HepG2 (cell line): Measurements from ENCODE around the gene FIGLA. TPM values are rescaled to one million over a fixed set of nuclear protein-coding genes. Genes with fewer than 3 reads are reported as not detected.
"Not testable (repeated sequence)": the region's sequence is repeated elsewhere in the genome, so short reads cannot be mapped to it uniquely, and the experiment has no call there.

Experiments used
- ATAC-seq: fragments of 200-7000 bp; cut with Tn5 transposase; 3 replicates; pipeline ENCODE4 v1.9.1; 2020; ENCODE audit warnings: mild to moderate bottlenecking, moderate library complexity
- BruUV-seq: library from RNA; stranded (reverse); fragments of 400-500 nt; replicated peaks from 2 replicates; lab custom pipeline; 2021; lab: Mats Ljungman, UMichigan
- CTCF ChIA-PET: fragments of 300-600 bp; formaldehyde crosslinking; extraction: SDS; loops from one replicate; lab custom pipeline; 2021; ENCODE audit warnings: low total read pairs, inconsistent platforms, low intra/inter-chr PET ratio; lab: Yijun Ruan, JAX
- POLR2A ChIA-PET: fragments of 350-600 bp; sonication (Branson Sonifier 250); formaldehyde crosslinking; loops from one replicate; lab custom pipeline; 2020; ENCODE audit warnings: antibody characterized with exemption, inconsistent platforms; lab: Yijun Ruan, JAX
- DNase-seq: peaks from one replicate; pipeline ENCODE4 v3.0.0-alpha.2; 2015; ENCODE audit warnings: low spot score
- FAIRE-seq: peaks from 3 replicates; lab custom pipeline; 2011; peaks lifted over from hg19 to GRCh38; lab: Jason Lieb, UNC
- H2AFZ ChIP-seq: one replicate; pipeline ENCODE4 v1.6.1; 2011; ENCODE audit warnings: low read length, inconsistent platforms
- H3K27ac ChIP-seq: fragments of 300-600 bp; 3 replicates; pipeline ENCODE4 v1.8.0; 2011; ENCODE audit warnings: mixed run types, mild to moderate bottlenecking, mixed read lengths, low read length, inconsistent platforms; ENCODE audit not compliant: insufficient read depth; ENCODE audit errors: extremely low read length
- H3K27me3 ChIP-seq, 2 experiments: fragments of 200-600 bp in 1 of 2; 2 replicates in 1 of 2; 3 replicates in 1 of 2; pipeline versions ENCODE4 v1.6.0 to v1.8.0; 2011; ENCODE audit warnings: low read length in 2 of 2, mild to moderate bottlenecking in 2 of 2, moderate library complexity in 2 of 2, inconsistent platforms in 1 of 2; ENCODE audit not compliant: insufficient read depth in 2 of 2, control insufficient read depth in 1 of 2
- H3K36me3 ChIP-seq, 2 experiments: fragments of 200-600 bp in 1 of 2; replicated peaks in 1 of 2; 2 replicates in 1 of 2; 3 replicates in 1 of 2; pipeline versions ENCODE4 v1.5.1 to v1.8.0; 2011; ENCODE audit warnings: low read length in 2 of 2, inconsistent platforms in 1 of 2; ENCODE audit not compliant: insufficient read depth in 2 of 2, control insufficient read depth in 1 of 2
- H3K4me1 ChIP-seq: 2 replicates; pipeline ENCODE4 v1.5.1; 2012; ENCODE audit warnings: low read length, inconsistent platforms; ENCODE audit not compliant: insufficient read depth
- H3K4me2 ChIP-seq: 2 replicates; pipeline ENCODE4 v1.6.0; 2011; ENCODE audit warnings: low read depth, low read length, inconsistent platforms
- H3K4me3 ChIP-seq, 3 experiments: fragments of 200-600 bp in 1 of 3; sonication (generic), shearing (Covaris generic) in 1 of 3; replicated peaks in 1 of 3; 2 replicates each; pipeline ENCODE4 v1.5.1; 2011 to 2016; ENCODE audit warnings: low read length in 3 of 3, inconsistent platforms in 2 of 3, low read depth in 2 of 3, mild to moderate bottlenecking in 2 of 3, control low read depth in 1 of 3, mixed read lengths in 1 of 3; ENCODE audit not compliant: insufficient read depth in 1 of 3
- H3K79me2 ChIP-seq: one replicate; pipeline ENCODE4 v1.6.1; 2011; ENCODE audit warnings: low read length, inconsistent platforms; ENCODE audit not compliant: insufficient read depth
- H3K9ac ChIP-seq: 2 replicates; pipeline ENCODE4 v1.6.0; 2011; ENCODE audit warnings: mild to moderate bottlenecking, low read depth, low read length, inconsistent platforms; ENCODE audit not compliant: insufficient read depth
- H3K9me3 ChIP-seq: 2 replicates; pipeline ENCODE4 v1.5.1; 2012; ENCODE audit warnings: mild to moderate bottlenecking, low read length
- H4K20me1 ChIP-seq: 2 replicates; pipeline ENCODE4 v1.6.0; 2011; ENCODE audit warnings: inconsistent platforms, mild to moderate bottlenecking, low read length, moderate library complexity; ENCODE audit not compliant: insufficient read depth
- CENPX ChIP-seq: sonication (generic); formaldehyde crosslinking; IDR thresholded peaks from 2 replicates; pipeline ENCODE4 v1.9.0; 2021; ENCODE audit warnings: mild to moderate bottlenecking, missing genetic modification reagents, moderate library complexity
- FOXA1 ChIP-seq, 2 experiments: fragments of 450-650 bp in 1 of 2; sonication (generic) in 1 of 2; formaldehyde crosslinking in 1 of 2; IDR thresholded peaks; 2 replicates each; pipeline versions ENCODE4 v1.4.0 to v1.6.1; 2016 to 2020; ENCODE audit warnings: missing genetic modification reagents in 1 of 2
- KLF9 ChIP-seq: IDR thresholded peaks from 2 replicates; pipeline ENCODE4 v1.6.1; 2016; ENCODE audit warnings: low read depth
- SRSF1 ChIP-seq: fragments of 200-400 bp; formaldehyde crosslinking; optimal IDR thresholded peaks from 2 replicates; pipeline ENCODE3; 2017; ENCODE audit warnings: mild to moderate bottlenecking, low read depth, low read length, moderate library complexity
- TBP ChIP-seq: sonication (generic); formaldehyde crosslinking; IDR thresholded peaks from 2 replicates; pipeline ENCODE4 v1.5.0; 2020; ENCODE audit warnings: missing genetic modification reagents
- ZNF160 ChIP-seq: sonication (generic); formaldehyde crosslinking; IDR thresholded peaks from 2 replicates; pipeline ENCODE4 v1.8.0; 2022; ENCODE audit warnings: mild to moderate bottlenecking, inconsistent platforms, missing genetic modification reagents
- ZNF652 ChIP-seq: IDR thresholded peaks from 2 replicates; pipeline ENCODE4 v1.6.1; 2016; ENCODE audit warnings: low read depth, borderline replicate concordance
- ZNF816 ChIP-seq: sonication (generic); formaldehyde crosslinking; IDR thresholded peaks from 2 replicates; pipeline ENCODE4 v1.8.0; 2022; ENCODE audit warnings: missing genetic modification reagents, mild to moderate bottlenecking, borderline replicate concordance
- WGBS: methylation state at CpG from one replicate; pipeline ENCODE4 v1.1.6; 2017; ENCODE audit warnings: low lambda C conversion rate; 5-methylcytosine and 5-hydroxymethylcytosine counted together
- in situ Hi-C: cut with HindIII; loops from 2 replicates; pipeline ENCODE4 v1.10.0; 2017; ENCODE audit warnings: low pct_unique_long_range_greater_than_20kb; ENCODE audit not compliant: extremely low pct_ligation_motif_present
- intact Hi-C: fragments of 100-400 bp; cut with micrococcal nuclease; formaldehyde crosslinking; loops from one replicate; pipeline ENCODE4 v1.10.0; 2022; ENCODE audit not compliant: unreplicated experiment
- polyA plus RNA-seq, 8 experiments: library from polyadenylated mRNA; depleted of rRNA in 3 of 8; stranded (reverse) in 7 of 8; unstranded in 1 of 8; fragments of >200 nt; fragmentation: Illumina TruSeq in 4 of 8; extraction: Trizol in 4 of 8; gene quantifications; 2 replicates each; pipeline versions ENCODE4 v1.2.1 to v1.2.3, GENCODE V29; 2011 to 2016; ENCODE audit warnings: low read depth in 4 of 8, missing spikeins in 1 of 8, mixed read lengths in 1 of 8; ENCODE audit not compliant: insufficient read depth in 1 of 8
- total RNA-seq, 5 experiments: library from RNA; depleted of rRNA; stranded (reverse); fragments of >200 nt; fragmentation: Illumina TruSeq; extraction: Trizol; gene quantifications; 2 replicates each; pipeline ENCODE4 v1.2.3, GENCODE V29; 2016; ENCODE audit warnings: low read depth in 1 of 5
- TF ChIP-seq, protein P1 (sequence below): sonication (generic); IDR thresholded peaks from 2 replicates; pipeline ENCODE4 v1.6.1; 2016; ENCODE audit warnings: low read depth, borderline replicate concordance
- TF ChIP-seq, protein P2 (sequence below): IDR thresholded peaks from 2 replicates; pipeline ENCODE4 v1.6.1; 2016; ENCODE audit warnings: missing compliant biosample characterization, missing genetic modification reagents, borderline replicate concordance

The FIGLA gene
- total and polyA plus RNA-seq, 2 of the 13 experiments (the other 11 are each of a cell fraction or from before 2014, with no cell fraction given) = not detected

GRCh38 chr2:70799706-70800105 lies 9.3 kb upstream of the FIGLA start (continued):
- TF ChIP-seq, protein P1, sequence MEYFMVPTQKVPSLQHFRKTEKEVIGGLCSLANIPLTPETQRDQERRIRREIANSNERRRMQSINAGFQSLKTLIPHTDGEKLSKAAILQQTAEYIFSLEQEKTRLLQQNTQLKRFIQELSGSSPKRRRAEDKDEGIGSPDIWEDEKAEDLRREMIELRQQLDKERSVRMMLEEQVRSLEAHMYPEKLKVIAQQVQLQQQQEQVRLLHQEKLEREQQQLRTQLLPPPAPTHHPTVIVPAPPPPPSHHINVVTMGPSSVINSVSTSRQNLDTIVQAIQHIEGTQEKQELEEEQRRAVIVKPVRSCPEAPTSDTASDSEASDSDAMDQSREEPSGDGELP = no peak
- no peak for TF ChIP-seq TBP
- no peak for TF ChIP-seq ZNF160 (CRISPR knock-in tag)
- no peak for TF ChIP-seq FOXA1 (IDR thresholded peaks at IDR 0.05)
- TF ChIP-seq FOXA1 (CRISPR knock-in tag; IDR thresholded peaks at IDR 0.05) = no peak
- TF ChIP-seq, protein P2, sequence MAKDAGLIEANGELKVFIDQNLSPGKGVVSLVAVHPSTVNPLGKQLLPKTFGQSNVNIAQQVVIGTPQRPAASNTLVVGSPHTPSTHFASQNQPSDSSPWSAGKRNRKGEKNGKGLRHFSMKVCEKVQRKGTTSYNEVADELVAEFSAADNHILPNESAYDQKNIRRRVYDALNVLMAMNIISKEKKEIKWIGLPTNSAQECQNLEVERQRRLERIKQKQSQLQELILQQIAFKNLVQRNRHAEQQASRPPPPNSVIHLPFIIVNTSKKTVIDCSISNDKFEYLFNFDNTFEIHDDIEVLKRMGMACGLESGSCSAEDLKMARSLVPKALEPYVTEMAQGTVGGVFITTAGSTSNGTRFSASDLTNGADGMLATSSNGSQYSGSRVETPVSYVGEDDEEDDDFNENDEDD (CRISPR knock-in tag) = no peak
- TF ChIP-seq SRSF1 = no peak
- TF ChIP-seq KLF9 (CRISPR knock-in tag) = no peak
- no peak for TF ChIP-seq ZNF652 (CRISPR knock-in tag)
- no peak for TF ChIP-seq CENPX (CRISPR knock-in tag)
- TF ChIP-seq ZNF816 (CRISPR knock-in tag) = no peak
- TF ChIP-seq, all 625 proteins: peak for 0

GRCh38 chr2:70797996-70798395 lies 7.6 kb upstream of the FIGLA start:
- H3K79me2 ChIP-seq, H3K4me2 ChIP-seq, intact Hi-C loops, FAIRE-seq, H4K20me1 ChIP-seq, CTCF ChIA-PET, ATAC-seq, H3K4me3 ChIP-seq, H3K9ac ChIP-seq, H3K27me3 ChIP-seq, in situ Hi-C loops, H2AFZ ChIP-seq, H3K36me3 ChIP-seq, DNase-seq, BruUV-seq, H3K27ac ChIP-seq: not testable (repeated sequence)
- H3K9me3 ChIP-seq = peaks cover 13% of the 10 kb centered on the region
- WGBS = 38% methylated on average over 3 of the region's 3 CpGs
- H3K4me1 ChIP-seq = peaks cover 57% of the 10 kb centered on the region
- POLR2A ChIA-PET = interaction anchor here (2.0 kb wide), 1 partner anchor 10 kb away, joined by 7 read pairs; no protein-coding TSS in a partner anchor
